Globus pallidus (tissue), 1 donor: ENCODE measurements around the gene TP53BP2.
A peak's percentile ranks its signal among the peaks of the same experiment; 100 is the strongest.
"Not testable (repeated sequence)": the region's sequence is repeated elsewhere in the genome, so short reads cannot be mapped to it uniquely, and the experiment has no call there.

Experiments used
- DNase-seq: peaks from one replicate; pipeline ENCODE4 v3.0.0-alpha.2; 2015; ENCODE audit warnings: low spot score

Gene TP53BP2

GRCh38 chr1:223831755-223832636 lies 13.8 kb downstream of the TP53BP2 start:
- DNase-seq, result no peak

GRCh38 chr1:223829678-223830077 lies 16.1 kb downstream of the TP53BP2 start:
- no peak for DNase-seq

- DNase-seq, result no peak
Observed at GRCh38 chr1:223828162-223828848, 17.4 kb downstream of the TP53BP2 start.

GRCh38 chr1:223827193-223827663 lies 18.5 kb downstream of the TP53BP2 start:
- no peak for DNase-seq

DNA sequence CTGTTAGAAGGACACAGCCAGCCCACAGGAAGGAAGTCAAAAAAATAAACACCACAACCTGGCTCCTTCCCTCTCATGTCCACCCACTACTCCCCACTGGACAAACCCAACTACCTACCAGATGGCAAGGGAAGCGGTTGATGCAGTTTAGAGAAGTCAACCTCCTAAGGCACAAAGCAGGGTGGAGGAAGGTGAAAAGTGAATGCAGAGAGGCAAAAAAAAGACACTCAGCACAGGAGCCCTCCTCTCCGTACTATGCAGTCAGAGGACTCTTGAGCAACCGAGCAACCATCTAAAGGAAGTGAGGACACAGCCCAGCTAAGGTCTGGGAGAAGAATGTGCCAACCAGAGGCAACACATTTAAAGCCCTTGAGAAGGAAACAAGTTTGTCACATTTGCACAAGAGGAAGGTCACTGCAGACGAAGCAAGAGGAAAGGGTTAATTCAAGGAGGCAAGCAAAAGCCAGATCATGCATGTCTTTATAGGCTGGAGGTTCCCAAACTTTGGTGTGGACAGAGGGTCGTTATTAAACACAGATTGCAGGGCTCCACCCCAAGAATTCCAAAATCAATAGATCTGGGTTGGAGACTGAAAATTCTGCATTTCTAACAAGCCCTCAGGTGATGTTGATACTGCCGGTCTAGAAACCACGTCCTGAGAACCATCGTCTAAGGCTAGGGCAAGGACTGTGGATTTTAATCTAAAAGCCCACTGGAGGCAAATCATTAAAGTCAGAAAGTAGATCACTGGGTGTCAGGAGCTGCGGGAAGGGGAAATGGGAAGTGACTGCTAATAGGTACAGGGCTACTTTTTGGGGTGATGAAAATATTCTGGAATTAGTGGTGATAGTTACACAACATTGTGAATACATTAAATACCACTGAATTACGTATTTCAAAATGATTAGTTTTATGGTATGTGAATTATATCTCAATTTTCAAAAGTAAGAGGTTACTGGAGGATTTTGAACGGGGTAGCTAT lies 19.7 kb downstream of the TP53BP2 start:
- no peak for DNase-seq

- DNase-seq, result no peak
Observed at GRCh38 chr1:223824712-223825111, 21.0 kb downstream of the TP53BP2 start.

- no peak for DNase-seq
Observed at GRCh38 chr1:223824287-223824686, 21.5 kb downstream of the TP53BP2 start.

GRCh38 chr1:223820971-223821370 lies 24.8 kb downstream of the TP53BP2 start:
- no peak for DNase-seq

DNA sequence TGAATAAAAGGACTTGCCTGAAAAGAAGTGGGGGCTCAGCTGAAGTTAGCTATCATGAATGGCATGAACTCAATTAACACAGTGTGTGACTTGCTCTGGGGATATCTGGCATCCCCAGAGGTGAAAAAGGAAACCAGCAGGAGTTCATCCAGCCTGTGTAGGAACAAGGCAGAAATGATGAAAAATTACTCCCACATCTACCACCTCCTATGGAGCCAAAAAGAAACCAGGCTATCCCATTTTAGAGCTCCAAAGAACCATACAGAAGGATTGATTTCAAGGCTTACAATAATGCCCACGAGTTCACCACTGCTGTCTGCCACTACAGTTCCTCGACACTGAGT lies 25.3 kb downstream of the TP53BP2 start:
- no peak for DNase-seq

DNA sequence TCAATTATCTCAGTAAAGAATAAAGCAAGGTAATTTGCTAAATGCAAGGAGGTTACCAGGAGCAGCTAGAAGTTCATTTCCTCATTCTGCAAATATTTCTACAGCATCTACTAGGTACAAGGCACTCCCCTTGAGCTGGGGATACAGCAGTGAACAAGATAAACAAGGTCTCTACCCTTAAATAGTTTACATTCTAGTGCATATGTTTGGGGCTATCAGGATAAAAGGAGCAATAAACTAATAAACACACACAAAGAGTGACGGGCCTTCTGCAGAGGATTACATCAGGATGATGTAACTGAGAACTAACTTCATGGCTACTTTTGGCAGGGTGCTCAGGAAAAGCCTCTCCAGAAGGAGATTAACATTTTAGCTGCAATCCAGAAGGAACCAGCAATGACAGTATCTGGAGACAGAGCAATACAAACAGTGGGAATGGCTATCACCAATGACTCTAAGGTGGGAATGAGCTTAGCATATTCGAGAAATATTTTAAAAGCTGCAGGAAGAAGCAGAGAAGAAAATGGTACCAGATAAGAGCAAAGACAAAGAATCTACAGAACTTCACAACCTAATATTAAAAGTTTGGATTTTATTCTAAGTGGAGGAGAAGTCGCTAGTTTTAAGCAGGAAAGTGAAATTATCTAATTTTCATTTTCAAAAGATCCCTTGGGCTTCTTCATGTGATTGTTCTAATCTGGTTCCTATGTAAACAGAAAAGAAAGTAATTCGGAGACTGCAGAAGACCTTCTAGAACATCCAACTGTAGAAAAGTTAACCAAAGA lies 25.8 kb downstream of the TP53BP2 start:
- DNase-seq, result no peak

DNA sequence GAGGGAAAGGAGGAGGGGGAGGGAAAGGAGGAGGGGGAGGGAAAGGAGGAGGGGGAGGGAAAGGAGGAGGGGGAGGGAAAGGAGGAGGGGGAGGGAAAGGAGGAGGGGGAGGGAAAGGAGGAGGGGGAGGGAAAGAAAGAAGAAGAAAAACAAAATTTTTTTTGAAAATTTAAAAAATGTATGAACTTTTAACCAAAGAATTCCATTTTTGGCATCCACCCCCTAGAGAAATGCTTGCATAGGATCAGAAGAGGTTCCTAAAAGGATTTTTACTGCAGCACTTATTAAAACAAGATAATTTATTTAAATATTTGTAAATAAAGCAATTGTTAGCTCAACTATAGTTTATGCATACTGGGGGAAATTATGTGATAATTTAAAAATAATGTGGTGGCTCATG lies 28.5 kb downstream of the TP53BP2 start:
- DNase-seq, result not testable (repeated sequence)

- no peak for DNase-seq
Observed at GRCh38 chr1:223815865-223816264, 29.9 kb downstream of the TP53BP2 start.

DNA sequence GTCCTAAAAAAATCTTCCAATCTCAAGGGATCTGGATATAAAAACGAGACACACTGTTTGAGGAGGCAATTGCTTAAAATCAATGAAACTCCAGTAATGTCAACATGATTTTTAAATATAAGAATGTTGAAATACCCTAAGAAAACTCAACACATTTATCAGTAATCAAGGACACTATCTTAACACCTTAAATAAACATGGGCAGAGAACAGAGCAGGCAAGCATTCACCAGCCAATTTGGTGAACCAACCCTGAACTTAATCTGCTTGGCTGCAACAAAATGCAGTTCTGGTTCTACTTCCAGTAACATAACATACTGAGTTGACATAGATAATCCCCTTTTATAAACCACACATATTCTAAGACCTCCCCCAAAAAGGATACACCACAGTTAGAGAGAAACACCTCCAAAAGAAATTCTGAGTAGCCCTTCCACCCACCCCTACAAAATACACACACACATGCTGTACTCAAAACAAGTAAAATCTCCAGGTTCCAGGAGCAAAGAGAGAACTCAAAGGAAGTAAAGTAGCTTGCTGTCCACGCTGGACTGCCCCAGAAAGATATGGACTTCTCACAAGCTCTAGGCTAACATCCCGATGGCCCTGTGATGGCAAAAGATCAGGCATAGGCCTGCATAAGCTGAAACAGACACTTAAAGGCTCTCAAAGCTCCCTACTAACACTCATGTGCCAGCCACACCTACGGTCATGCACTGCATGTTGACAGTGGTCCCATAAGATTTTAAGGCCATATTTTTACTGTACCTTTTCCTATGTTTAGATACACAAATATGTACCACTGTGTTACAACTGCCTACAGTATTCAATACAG lies 30.5 kb downstream of the TP53BP2 start:
- DNase-seq, result no peak

DNA sequence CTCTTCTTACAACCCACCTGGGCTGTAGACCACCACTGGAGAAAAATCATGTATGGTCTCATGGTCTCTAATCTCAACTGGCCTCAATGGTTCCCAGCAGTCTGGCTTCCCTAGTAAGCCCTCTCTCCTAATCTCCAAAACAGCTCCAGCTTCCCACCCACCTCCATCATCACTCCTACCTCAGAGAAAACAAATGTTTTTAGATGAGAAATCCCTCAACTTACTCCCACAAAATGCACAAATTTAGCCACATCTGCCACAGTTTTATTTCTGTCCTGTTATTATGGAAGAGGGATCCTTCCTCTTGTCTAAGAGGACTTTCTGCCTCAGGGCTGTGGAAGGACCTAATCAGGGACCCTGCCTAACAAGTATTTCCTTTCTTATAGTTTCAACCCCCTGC lies 32.1 kb downstream of the TP53BP2 start:
- no peak for DNase-seq

DNA sequence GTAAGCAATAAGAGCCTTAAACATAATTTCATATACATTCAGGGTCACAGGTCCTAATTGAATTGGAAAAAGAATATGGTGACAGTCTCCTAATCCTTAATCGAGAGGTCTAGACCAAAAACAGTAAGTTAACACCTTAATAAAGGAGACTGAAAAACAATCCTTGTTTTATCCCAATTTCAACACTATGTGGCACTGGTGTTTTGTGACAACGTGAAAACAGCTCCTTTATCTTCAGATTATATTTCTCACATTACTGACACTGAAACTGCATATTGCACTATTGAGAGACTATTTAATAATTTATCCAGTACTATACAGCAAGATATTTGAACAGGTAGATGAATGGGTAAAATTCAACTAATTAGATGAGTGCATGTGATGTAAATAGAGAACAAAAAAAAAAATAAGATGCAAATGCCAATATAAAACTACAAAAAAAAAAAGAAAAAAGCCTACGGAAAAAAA lies 34.1 kb downstream of the TP53BP2 start:
- peak; percentile 64 for DNase-seq

GRCh38 chr1:223810586-223810985 lies 35.2 kb downstream of the TP53BP2 start:
- no peak for DNase-seq

DNA sequence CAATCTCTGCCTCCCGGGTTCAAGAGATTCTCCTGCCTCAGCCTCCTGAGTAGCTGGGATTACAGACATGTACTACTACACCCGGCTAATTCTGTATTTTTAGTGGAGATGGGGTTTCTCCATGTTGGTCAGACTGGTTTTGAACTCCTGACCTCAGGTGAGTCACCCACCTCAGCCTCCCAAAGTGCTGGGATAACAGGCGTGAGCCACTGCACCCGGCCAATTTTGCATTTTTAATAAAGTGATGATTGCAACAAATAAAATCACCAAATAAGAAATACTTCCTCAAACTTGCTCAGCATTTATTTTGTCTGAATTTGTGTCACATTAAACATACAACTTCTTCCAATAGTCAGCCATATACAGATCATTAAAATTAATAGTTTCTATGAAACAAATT lies 35.8 kb downstream of the TP53BP2 start:
- DNase-seq, result not testable (repeated sequence)

- DNase-seq, result peak; percentile 70
Observed at GRCh38 chr1:223803211-223803610, 42.5 kb downstream of the TP53BP2 start.

- peak; percentile 92 for DNase-seq
Observed at GRCh38 chr1:223802602-223803001, 43.1 kb downstream of the TP53BP2 start.

- DNase-seq, result peak; percentile 75
Observed at GRCh38 chr1:223802032-223802431, 43.7 kb downstream of the TP53BP2 start.
